Activated naive CD4-positive, alpha-beta T cell treated with anti-CD3 and anti-CD28 coated beads for 36 hours (primary cell): ENCODE results near the gene LHFPL3. TPM values are rescaled to one million over a fixed set of nuclear protein-coding genes. Genes with fewer than 3 reads are reported as not detected.

Experiments used
- CTCF ChIA-PET: fragments of 350-600 bp; sonication (Branson Sonifier 250); formaldehyde crosslinking; loops from one replicate; lab custom pipeline; 2021; ENCODE audit warnings: antibody characterized with exemption; lab: Charles Lee
- DNase-seq: peaks from one replicate; pipeline ENCODE4 v3.0.0-alpha.2; 2020
- H3K27ac Mint-ChIP-seq: one replicate; pipeline ENCODE4 v1.8.0; 2021; ENCODE audit warnings: mild to moderate bottlenecking, mixed read lengths
- H3K27me3 Mint-ChIP-seq: one replicate; pipeline ENCODE4 v1.8.0; 2021; ENCODE audit warnings: low read depth, mixed read lengths
- H3K36me3 Mint-ChIP-seq: one replicate; pipeline ENCODE4 v1.8.0; 2021; ENCODE audit warnings: low read depth, mixed read lengths
- H3K4me1 Mint-ChIP-seq: one replicate; pipeline ENCODE4 v1.8.0; 2021; ENCODE audit warnings: low read depth, mixed read lengths
- H3K4me3 Mint-ChIP-seq: one replicate; pipeline ENCODE4 v1.8.0; 2021; ENCODE audit warnings: mild to moderate bottlenecking, moderate library complexity, mixed read lengths
- H3K9me3 Mint-ChIP-seq: one replicate; pipeline ENCODE4 v1.8.0; 2021; ENCODE audit warnings: mixed read lengths
- intact Hi-C: fragments of 100-400 bp; cut with micrococcal nuclease; formaldehyde crosslinking; loops from one replicate; pipeline ENCODE4 v1.15.1; 2023
- total RNA-seq, 2 experiments: library from RNA; stranded (reverse); gene quantifications; one replicate each; pipeline ENCODE4 v1.2.3, GENCODE V29; 2021

LHFPL3 gene
- total RNA-seq, 2 experiments from 2014 or later: not detected

DNA sequence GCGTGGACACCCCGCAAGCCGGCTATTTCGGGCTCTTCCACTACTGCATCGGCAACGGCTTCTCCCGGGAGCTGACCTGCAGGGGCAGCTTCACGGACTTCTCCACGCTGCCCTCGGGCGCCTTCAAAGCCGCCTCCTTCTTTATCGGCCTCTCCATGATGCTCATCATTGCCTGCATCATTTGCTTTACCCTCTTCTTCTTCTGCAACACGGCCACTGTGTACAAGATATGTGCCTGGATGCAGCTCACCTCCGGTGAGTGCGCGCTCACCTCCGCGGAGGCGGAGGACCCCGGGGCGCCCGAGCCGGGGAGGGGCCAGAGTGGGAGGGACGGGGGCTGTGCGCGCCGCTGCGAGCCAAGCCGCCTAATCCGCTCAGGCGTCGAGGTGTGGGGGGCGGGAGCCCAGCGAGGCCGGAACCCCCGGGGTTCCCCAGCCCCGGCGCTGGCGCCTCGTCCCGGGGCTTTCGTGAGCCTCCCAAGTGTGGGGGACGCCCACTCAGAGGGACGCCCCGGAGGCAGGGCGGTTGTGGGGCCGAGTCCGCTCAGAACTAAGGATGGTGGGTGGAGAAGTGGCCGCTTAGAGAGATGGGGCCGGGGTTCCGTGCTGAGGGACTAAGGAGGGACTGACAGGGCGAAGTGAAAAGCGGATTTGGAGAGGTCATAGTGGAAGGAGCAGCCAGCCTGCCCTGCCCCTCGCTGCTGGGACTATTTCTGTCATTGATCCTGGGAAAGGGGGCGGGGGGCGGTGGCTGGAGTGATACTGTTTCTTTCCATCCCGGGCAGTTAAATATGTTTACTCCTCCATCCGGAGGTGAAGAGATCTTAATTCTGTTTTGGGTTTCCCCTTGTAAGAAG, 795 bp downstream of the LHFPL3 start:
- Mint-ChIP-seq H3K27ac (no peak overlapping the region), H3K9me3 (no peaks in the 10 kb centered on the region), H3K27me3 (peaks cover 37% of the 10 kb centered on the region), H3K4me3 (no peak overlapping the region), H3K4me1 (peaks cover 10% of the 10 kb centered on the region), H3K36me3 (no peaks in the 10 kb centered on the region)
- no peak for DNase-seq
- CTCF ChIA-PET: no interaction called here
- intact Hi-C loops: no loop called here

DNA sequence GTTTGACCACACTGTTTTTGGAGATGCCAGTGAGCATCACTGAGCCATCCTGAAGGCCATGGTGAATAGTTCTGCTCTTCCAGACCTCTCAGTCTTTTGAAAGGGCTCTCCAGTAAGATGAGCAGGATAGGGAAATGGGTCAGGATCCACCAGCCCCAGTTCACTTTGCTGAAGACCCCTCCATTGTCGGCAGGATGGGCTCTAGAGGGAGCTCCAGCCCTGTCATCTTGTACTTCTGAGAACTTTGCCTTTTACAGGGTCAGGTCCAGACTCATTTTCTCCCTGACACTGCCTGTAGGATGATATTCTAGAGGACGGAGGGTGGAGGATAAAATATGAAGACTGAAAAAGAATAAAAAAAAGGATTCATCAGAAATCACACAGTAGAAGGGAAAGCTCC, 13.1 kb downstream of the LHFPL3 start:
- CTCF ChIA-PET: interaction anchor here (0.9 kb wide), 1 partner anchor 110 kb away, joined by 3 read pairs; no protein-coding TSS in a partner anchor
- Mint-ChIP-seq H3K27ac (no peak overlapping the region), H3K4me1 (no peaks in the 10 kb centered on the region), H3K4me3 (no peak overlapping the region), H3K36me3 (no peaks in the 10 kb centered on the region), H3K9me3 (no peaks in the 10 kb centered on the region), H3K27me3 (peaks cover 2% of the 10 kb centered on the region)
- intact Hi-C loops: no loop called here
- DNase-seq: no peak

DNA sequence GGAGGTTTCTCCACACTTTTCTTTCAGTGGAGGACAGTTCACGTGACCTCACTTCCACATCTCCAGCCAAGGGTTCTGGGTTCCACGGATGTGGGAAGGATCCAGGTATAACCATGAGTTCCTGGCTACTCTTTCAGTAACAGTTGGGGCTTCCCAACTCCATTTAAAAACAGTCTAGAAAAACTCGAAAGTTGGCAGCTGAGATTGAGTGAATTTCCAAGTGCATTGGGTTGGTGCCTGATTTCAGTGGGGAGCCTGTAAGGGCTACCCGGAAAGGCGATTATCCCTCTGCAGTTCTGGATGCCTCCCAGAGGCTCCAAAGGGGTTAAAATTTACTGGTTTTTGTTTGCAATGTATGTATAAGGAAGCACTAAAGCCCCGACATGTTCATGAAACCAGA, 24.3 kb downstream of the LHFPL3 start:
- H3K36me3 Mint-ChIP-seq: no peaks in the 10 kb centered on the region
- peaks cover 6% of the 10 kb centered on the region for H3K27me3 Mint-ChIP-seq
- no peaks in the 10 kb centered on the region for H3K4me1 Mint-ChIP-seq
- H3K27ac Mint-ChIP-seq: no peak overlapping the region
- no peaks in the 10 kb centered on the region for H3K9me3 Mint-ChIP-seq
- CTCF ChIA-PET: no interaction called here
- DNase-seq: no peak
- intact Hi-C loops: no loop called here
- no peak overlapping the region for H3K4me3 Mint-ChIP-seq

DNA sequence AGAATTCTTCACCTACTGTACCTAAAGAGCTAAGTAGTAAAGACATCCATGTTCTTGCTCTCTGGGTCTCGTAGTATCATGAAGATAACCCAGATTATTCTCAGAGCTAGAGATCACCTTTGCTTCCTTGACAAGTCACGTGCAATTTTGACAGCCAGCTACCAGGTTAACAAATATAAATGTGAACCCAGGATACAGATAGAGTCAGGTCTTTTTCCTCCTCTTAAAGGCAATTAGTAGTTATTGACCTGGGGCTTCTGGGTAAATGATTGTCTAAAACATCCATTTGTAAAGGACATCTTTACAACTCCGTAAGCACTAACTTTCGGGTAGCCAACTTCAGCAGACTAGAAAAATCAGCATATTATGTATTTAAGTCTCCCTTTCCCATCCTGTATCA, 28.8 kb downstream of the LHFPL3 start:
- CTCF ChIA-PET: interaction anchor here (0.6 kb wide), 1 partner anchor 84 kb away, joined by 5 read pairs; no protein-coding TSS in a partner anchor
- intact Hi-C loops: no loop called here
- no peak for DNase-seq
- Mint-ChIP-seq H3K9me3 (no peaks in the 10 kb centered on the region), H3K27ac (no peak overlapping the region), H3K27me3 (peaks cover 6% of the 10 kb centered on the region), H3K4me3 (no peak overlapping the region), H3K4me1 (no peaks in the 10 kb centered on the region), H3K36me3 (no peaks in the 10 kb centered on the region)

DNA sequence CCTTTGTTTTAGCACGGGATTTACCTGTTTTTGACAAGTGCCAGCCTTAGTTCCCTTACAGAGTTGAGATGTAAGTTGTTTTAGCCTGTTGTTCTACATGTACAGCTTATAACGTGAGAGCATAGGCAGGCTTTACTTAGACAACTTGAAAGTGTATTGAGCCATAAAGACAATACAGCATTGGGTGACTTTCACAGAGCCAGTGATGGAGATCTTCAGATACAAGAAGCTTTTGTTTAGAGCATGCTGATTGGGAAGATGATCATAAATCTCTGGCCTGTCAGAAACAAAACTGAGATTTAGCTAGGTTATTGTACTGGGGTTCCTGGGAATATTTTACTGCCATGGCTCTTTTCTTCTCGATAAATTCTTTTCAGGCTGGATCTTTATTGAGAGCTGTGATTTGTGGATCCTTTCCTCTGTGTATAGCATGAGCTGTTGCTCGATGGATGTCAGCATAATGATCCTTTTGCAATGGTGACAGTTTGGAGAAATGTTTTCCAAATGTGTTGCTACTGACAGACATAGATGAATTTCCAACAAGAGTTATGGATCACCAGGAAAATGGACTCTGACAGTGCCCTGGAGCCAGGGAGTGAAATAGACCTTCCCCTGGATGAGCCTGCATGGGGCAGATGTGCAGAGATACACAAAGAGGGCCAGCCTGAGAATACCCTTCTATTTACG, 30.2 kb downstream of the LHFPL3 start:
- no peak overlapping the region for H3K4me3 Mint-ChIP-seq
- no peaks in the 10 kb centered on the region for H3K36me3 Mint-ChIP-seq
- no peaks in the 10 kb centered on the region for H3K4me1 Mint-ChIP-seq
- intact Hi-C loops: no loop called here
- no peaks in the 10 kb centered on the region for H3K9me3 Mint-ChIP-seq
- DNase-seq: no peak
- H3K27ac Mint-ChIP-seq: no peak overlapping the region
- peaks cover 6% of the 10 kb centered on the region for H3K27me3 Mint-ChIP-seq
- CTCF ChIA-PET: no interaction called here

DNA sequence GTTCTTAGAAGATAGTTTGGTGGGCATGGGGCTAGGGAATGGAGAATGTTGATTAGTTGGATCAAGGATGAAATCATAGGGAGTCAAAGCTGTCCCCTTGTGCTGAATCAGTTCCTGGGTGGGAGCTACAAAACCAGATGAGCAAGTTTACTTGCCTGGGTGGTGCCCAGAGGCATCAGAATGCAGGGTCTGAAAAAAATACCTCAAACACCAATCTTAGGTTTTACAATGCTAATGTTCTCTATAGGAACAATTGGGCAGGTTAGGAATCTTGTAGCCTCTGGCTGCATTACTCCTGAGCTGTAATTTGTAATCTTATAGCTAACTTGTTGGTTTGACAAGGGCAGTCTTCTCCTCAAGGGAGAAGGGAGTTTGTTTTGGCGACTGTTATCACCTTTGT, 34.4 kb downstream of the LHFPL3 start:
- Mint-ChIP-seq H3K9me3 (peaks cover 1% of the 10 kb centered on the region), H3K4me1 (no peaks in the 10 kb centered on the region), H3K27ac (no peak overlapping the region), H3K36me3 (no peaks in the 10 kb centered on the region), H3K27me3 (peaks cover 3% of the 10 kb centered on the region), H3K4me3 (no peak overlapping the region)
- intact Hi-C loops: no loop called here
- CTCF ChIA-PET: no interaction called here
- no peak for DNase-seq

DNA sequence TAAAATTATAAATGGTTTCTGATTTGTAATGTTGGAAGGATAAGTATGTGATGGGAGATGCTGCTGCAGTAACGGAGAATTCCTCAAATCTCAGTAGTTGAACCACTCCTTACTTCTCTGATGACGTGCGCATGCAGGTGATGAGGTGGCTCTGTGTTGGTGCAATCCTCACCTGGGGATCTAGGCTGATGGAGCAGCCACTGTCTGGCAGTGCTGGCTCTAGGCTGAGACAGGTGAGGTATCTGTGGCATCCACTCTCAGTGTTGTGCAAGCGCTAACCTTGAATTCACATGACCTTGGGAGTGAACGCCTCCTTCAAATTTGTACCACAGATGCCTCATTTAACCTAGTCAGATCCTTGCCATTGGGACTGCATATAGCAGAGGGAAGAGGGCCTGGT, 35.0 kb downstream of the LHFPL3 start:
- intact Hi-C loops: no loop called here
- Mint-ChIP-seq H3K36me3 (no peaks in the 10 kb centered on the region), H3K9me3 (peaks cover 1% of the 10 kb centered on the region), H3K27me3 (peaks cover 3% of the 10 kb centered on the region), H3K27ac (no peak overlapping the region), H3K4me1 (no peaks in the 10 kb centered on the region), H3K4me3 (no peak overlapping the region)
- DNase-seq: no peak
- CTCF ChIA-PET: interaction anchor here (0.7 kb wide), 1 partner anchor 8 kb away, joined by 3 read pairs; no protein-coding TSS in a partner anchor

DNA sequence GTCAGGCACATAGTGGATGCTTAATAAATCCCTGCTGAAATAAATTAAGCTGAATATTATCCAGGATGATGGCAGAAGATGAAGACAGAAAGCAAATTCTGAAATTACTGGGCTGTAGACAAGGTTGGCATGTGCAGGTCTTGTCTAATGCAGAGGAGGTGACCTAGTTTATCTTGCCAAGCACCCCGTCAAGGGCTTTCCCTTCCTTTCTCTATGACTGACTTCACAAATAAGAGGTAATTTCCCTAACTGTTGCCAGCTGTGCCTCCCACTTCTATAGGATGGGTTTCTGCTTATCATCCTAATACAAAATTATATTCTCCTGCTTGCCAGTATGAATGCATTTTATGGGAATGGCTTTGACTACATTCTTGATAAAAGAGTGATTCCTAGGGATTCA, 38.0 kb downstream of the LHFPL3 start:
- Mint-ChIP-seq H3K4me3 (no peak overlapping the region), H3K4me1 (no peaks in the 10 kb centered on the region), H3K36me3 (no peaks in the 10 kb centered on the region), H3K9me3 (peaks cover 1% of the 10 kb centered on the region), H3K27me3 (peaks cover 3% of the 10 kb centered on the region), H3K27ac (no peak overlapping the region)
- DNase-seq: no peak
- intact Hi-C loops: no loop called here
- CTCF ChIA-PET: no interaction called here

DNA sequence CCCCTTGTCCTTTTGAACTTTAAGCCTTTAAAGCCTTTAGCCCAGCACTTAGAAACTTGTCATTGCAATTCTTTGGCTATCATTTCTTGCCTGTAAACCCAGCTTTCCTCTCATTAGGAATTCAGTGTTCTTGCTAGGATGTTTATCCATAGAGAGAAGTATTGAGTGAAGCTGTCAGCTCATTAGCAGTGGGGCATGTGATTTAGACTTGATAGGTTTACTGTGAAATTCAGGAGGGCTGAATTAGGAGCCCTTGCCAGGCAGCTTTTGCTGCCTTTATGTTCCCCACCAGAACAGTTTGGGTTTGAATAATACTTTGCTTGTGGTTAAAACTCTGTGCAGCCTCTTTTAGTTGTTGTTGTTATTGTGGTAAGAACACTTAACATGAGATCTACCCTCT, 39.5 kb downstream of the LHFPL3 start:
- H3K4me3 Mint-ChIP-seq: no peak overlapping the region
- H3K27me3 Mint-ChIP-seq: no peaks in the 10 kb centered on the region
- peaks cover 1% of the 10 kb centered on the region for H3K9me3 Mint-ChIP-seq
- no peak for DNase-seq
- no peak overlapping the region for H3K27ac Mint-ChIP-seq
- H3K4me1 Mint-ChIP-seq: no peaks in the 10 kb centered on the region
- no peaks in the 10 kb centered on the region for H3K36me3 Mint-ChIP-seq
- intact Hi-C loops: no loop called here
- CTCF ChIA-PET: no interaction called here

DNA sequence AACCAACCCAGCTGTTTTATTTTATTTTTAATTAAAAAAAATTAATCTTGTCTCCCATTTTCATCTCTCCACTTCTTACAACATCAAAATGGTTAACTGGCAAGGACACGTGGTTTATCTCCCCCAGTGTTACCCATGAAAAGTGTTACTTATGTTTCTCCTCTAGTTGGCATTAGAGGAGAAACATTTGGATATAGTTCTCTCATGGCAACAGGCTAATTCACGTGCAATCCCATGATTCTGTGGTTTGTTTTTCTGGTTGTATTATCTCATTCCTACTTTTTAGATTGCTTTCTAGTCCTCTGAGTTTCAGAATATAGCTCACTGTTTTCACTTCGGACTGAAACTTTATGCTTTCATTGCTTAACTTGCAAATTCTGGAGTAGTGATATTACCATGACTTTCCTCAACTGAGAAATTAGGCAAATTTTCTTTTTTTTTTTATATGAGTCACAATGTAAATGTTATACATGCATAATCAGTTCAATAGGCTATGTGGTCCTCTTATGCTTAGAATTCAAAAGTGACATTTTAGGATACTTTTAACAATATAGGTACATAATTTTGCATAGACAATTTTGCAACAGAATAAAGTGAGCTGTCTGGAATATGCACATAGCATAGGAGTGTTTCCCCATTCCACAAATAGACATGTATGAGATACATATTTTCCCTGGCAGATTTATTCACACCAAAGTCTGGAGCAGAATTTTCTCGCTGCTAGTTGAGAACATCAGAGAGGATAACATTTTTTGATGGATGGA, 43.0 kb downstream of the LHFPL3 start:
- H3K4me1 Mint-ChIP-seq: no peaks in the 10 kb centered on the region
- intact Hi-C loops: no loop called here

DNA sequence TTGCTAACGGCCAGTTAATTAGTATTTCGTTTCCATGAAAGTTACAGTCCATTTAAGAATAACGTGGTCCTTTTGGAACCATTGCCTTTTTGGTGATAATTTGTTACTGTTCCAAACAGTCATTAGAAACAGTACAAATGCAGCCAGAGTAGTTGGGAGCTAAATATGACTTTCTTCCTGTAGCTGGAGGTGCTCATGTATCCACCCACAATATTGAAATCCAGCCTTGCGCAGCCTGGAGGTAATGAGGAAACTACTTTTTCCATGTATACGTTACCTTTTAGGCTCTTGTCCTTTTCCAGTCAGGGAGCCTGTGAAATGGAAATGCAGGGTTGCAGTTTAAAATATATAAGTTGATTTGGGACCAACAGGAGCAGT, 43.6 kb downstream of the LHFPL3 start:
- Mint-ChIP-seq H3K4me1 (no peaks in the 10 kb centered on the region), H3K4me3 (no peak overlapping the region), H3K36me3 (no peaks in the 10 kb centered on the region), H3K27ac (no peak overlapping the region), H3K27me3 (peaks cover 2% of the 10 kb centered on the region), H3K9me3 (no peaks in the 10 kb centered on the region)
- intact Hi-C loops: no loop called here
- no peak for DNase-seq
- CTCF ChIA-PET: no interaction called here

More for the DNA sequence above, 43.0 kb downstream of the LHFPL3 start:
- Mint-ChIP-seq H3K4me3 (no peak overlapping the region), H3K36me3 (no peaks in the 10 kb centered on the region), H3K27me3 (peaks cover 2% of the 10 kb centered on the region), H3K9me3 (no peaks in the 10 kb centered on the region), H3K27ac (no peak overlapping the region)
- DNase-seq: no peak
- CTCF ChIA-PET: interaction anchor here (1.1 kb wide), 1 partner anchor 49 kb away, joined by 3 read pairs; no protein-coding TSS in a partner anchor

DNA sequence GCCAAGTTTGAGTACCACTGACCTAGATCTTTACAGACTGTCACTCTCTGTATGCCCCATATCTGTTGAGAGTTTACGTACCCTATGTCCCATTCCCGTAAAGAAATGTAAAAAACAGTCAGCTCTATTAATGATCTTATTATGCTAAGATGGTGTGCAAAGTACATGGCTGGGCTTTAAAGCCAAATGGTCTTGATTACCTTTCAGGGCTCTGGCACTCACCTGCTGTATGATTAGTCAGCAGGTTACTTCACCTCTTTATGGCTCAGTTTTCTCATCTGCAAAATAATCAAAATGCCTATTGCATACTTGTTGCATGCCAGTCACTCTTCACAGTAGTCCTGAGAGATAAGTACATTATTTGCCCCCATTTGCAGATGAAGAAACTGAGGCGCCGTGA, 54.2 kb downstream of the LHFPL3 start:
- H3K36me3 Mint-ChIP-seq: no peaks in the 10 kb centered on the region
- intact Hi-C loops: no loop called here
- no peak overlapping the region for H3K4me3 Mint-ChIP-seq
- CTCF ChIA-PET: no interaction called here
- no peak for DNase-seq
- H3K9me3 Mint-ChIP-seq: peaks cover 10% of the 10 kb centered on the region
- H3K4me1 Mint-ChIP-seq: no peaks in the 10 kb centered on the region
- H3K27me3 Mint-ChIP-seq: peaks cover 3% of the 10 kb centered on the region
- no peak overlapping the region for H3K27ac Mint-ChIP-seq
